Measurements from ENCODE around the gene EDAR. TPM values are rescaled to one million over a fixed set of nuclear protein-coding genes. Genes with fewer than 3 reads are reported as not detected.

The EDAR gene
- total and polyA plus RNA-seq, 7 donors: under 0.01 to 0.87 TPM; not detected in 5

GRCh38 chr2:108926561-108927380, 62.2 kb downstream of the EDAR start:
- WGBS, 2 donors: 88 to 89% methylated on average over 20 of the region's 20 CpGs
- Histone ChIP-seq H3K36me3 (no peaks in the 10 kb centered on the region), H3K9me3 (no peaks in the 10 kb centered on the region), H3K4me1 (peaks cover 0 to 34% (median 30%) of the 10 kb centered on the region in 4 donors), H3K27ac (no peak overlapping the region), H3K4me3 (no peak overlapping the region), H3K27me3 (no peaks in the 10 kb centered on the region)
- intact Hi-C loops (cut with DNase I): no loop called here
- TF ChIP-seq POLR2AphosphoS5 (IDR thresholded peaks at IDR 0.05) (no peak), EP300 (IDR thresholded peaks at IDR 0.05) (no peak), CTCF (IDR thresholded peaks at IDR 0.05) (no peak), POLR2A (IDR thresholded peaks at IDR 0.05) (no peak)
- peak; percentile 50 for DNase-seq

GRCh38 chr2:108925735-108926134, 63.3 kb downstream of the EDAR start:
- Histone ChIP-seq H3K4me3 (no peak overlapping the region), H3K27ac (no peak overlapping the region), H3K27me3 (no peaks in the 10 kb centered on the region), H3K36me3 (no peaks in the 10 kb centered on the region), H3K9me3 (no peaks in the 10 kb centered on the region), H3K4me1 (peaks cover 0 to 36% (median 31%) of the 10 kb centered on the region in 4 donors)
- TF ChIP-seq EP300 (IDR thresholded peaks at IDR 0.05): no peak
- peak; percentile 43 for DNase-seq
- WGBS, 2 donors: 87% methylated on average over 8 of the region's 8 CpGs
- intact Hi-C loops (cut with DNase I): no loop called here

GRCh38 chr2:108925286-108925685, 63.7 kb downstream of the EDAR start:
- intact Hi-C loops (cut with DNase I): no loop called here

GRCh38 chr2:108924580-108925251, 64.3 kb downstream of the EDAR start:
- TF ChIP-seq CTCF (IDR thresholded peaks at IDR 0.05): no peak
- TF ChIP-seq POLR2A (IDR thresholded peaks at IDR 0.05): no peak
- no peak for TF ChIP-seq POLR2AphosphoS5 (IDR thresholded peaks at IDR 0.05)
- TF ChIP-seq EP300 (IDR thresholded peaks at IDR 0.05): no peak
- Histone ChIP-seq H3K4me1 (peaks cover 0 to 36% (median 31%) of the 10 kb centered on the region in 4 donors), H3K27ac (peak overlapping the region in 3 of 4 donors; percentile 26 to 63 (median 51)), H3K4me3 (no peak overlapping the region), H3K9me3 (no peaks in the 10 kb centered on the region), H3K27me3 (no peaks in the 10 kb centered on the region), H3K36me3 (no peaks in the 10 kb centered on the region)
- 61 to 77% methylated on average over 14 of the region's 14 CpGs for WGBS, 2 donors
- peak; percentile 61 for DNase-seq
- intact Hi-C loops (cut with DNase I): no loop called here

More at GRCh38 chr2:108925286-108925685, 63.7 kb downstream of the EDAR start:
- H3K4me3 ChIP-seq: no peak overlapping the region
- H3K36me3 ChIP-seq: no peaks in the 10 kb centered on the region
- no peak overlapping the region for H3K27ac ChIP-seq
- H3K4me1 ChIP-seq: peaks cover 0 to 36% (median 31%) of the 10 kb centered on the region in 4 donors
- 95% methylated on average over 6 of the region's 6 CpGs for WGBS, 2 donors
- no peaks in the 10 kb centered on the region for H3K27me3 ChIP-seq
- DNase-seq: peak; percentile 35
- TF ChIP-seq CTCF (IDR thresholded peaks at IDR 0.05): no peak
- TF ChIP-seq EP300 (IDR thresholded peaks at IDR 0.05): no peak
- no peak for TF ChIP-seq POLR2AphosphoS5 (IDR thresholded peaks at IDR 0.05)
- no peaks in the 10 kb centered on the region for H3K9me3 ChIP-seq

All from sigmoid colon (tissue), 7 donors.